Body of pancreas (tissue), 4 donors: ENCODE results near the gene SBK3. TPM values are rescaled to one million over a fixed set of nuclear protein-coding genes. Genes with fewer than 3 reads are reported as not detected.

Source experiments
- ATAC-seq: fragments of 150-250 bp; one replicate; pipeline ENCODE4 v1.9.1; 2016
- DNase-seq, 4 donors: peaks; one replicate each; pipeline ENCODE4 v3.0.0-alpha.2; 2019
- H3K27ac ChIP-seq, 4 donors: fragments of 200-600 bp; sonication (generic); 1 replicate in 3 of 4; 2 replicates in 1 of 4; pipeline versions ENCODE4 v1.5.1 to v1.6.1; 2016 to 2019; ENCODE audit warnings: mild to moderate bottlenecking in 1 of 4, mixed read lengths in 1 of 4, moderate library complexity in 1 of 4
- H3K27me3 ChIP-seq, 2 donors: fragments of 200-600 bp; sonication (generic); one replicate each; pipeline ENCODE4 v1.6.0; 2016; ENCODE audit warnings: mild to moderate bottlenecking in 1 of 2
- H3K36me3 ChIP-seq, 2 donors: fragments of 200-600 bp; sonication (generic); replicated peaks in 1 of 2; 2 replicates each; pipeline ENCODE4 v1.5.1; 2016; ENCODE audit warnings: low read depth in 2 of 2; ENCODE audit not compliant: insufficient read depth in 1 of 2
- H3K4me1 ChIP-seq: fragments of 200-600 bp; sonication (generic); one replicate; pipeline ENCODE4 v1.6.0; 2016
- H3K4me3 ChIP-seq, 2 donors: fragments of 200-600 bp; sonication (generic); 1 replicate in 1 of 2; 2 replicates in 1 of 2; pipeline ENCODE4 v1.5.1; 2016 to 2019
- H3K9me3 ChIP-seq, 3 donors: fragments of 200-600 bp; sonication (generic); 1 replicate in 2 of 3; 2 replicates in 1 of 3; pipeline ENCODE4 v1.5.1; 2016
- CTCF ChIP-seq, 7 experiments: fragments of 450-650 bp in 4 of 7; fragments of 200-600 bp in 3 of 7; sonication (generic) in 3 of 7; IDR thresholded peaks; one replicate each; pipeline ENCODE4 v1.5.1; 2016 to 2019; ENCODE audit warnings: antibody characterized with exemption in 7 of 7
- POLR2A ChIP-seq, 3 donors: fragments of 450-650 bp; IDR thresholded peaks; one replicate each; pipeline ENCODE4 v1.6.1; 2016; ENCODE audit warnings: antibody characterized with exemption in 3 of 3, mild to moderate bottlenecking in 2 of 3
- WGBS, 2 donors: methylation state at CpG; one replicate each; pipeline ENCODE4 v1.1.5; 2017; 5-methylcytosine and 5-hydroxymethylcytosine counted together
- intact Hi-C: fragments of 100-400 bp; cut with DNase I; formaldehyde crosslinking; loops from one replicate; pipeline ENCODE4 v1.15.1; 2023
- total RNA-seq, 2 donors: library from RNA; depleted of rRNA; stranded (reverse); fragments of >200 nt; gene quantifications; one replicate each; pipeline ENCODE4 v1.1.0, GENCODE V29; 2016

The SBK3 gene
- total RNA-seq, 2 donors from 2014 or later: not detected

- H3K36me3 ChIP-seq: no peaks in the 10 kb centered on the region
- H3K9me3 ChIP-seq: no peaks in the 10 kb centered on the region
- H3K4me1 ChIP-seq: no peaks in the 10 kb centered on the region
- intact Hi-C loops: no loop called here
- no peak overlapping the region for H3K27ac ChIP-seq
- ATAC-seq (no peak), DNase-seq (no peak)
- TF ChIP-seq CTCF (IDR thresholded peaks at IDR 0.05): no peak
- no peak for TF ChIP-seq POLR2A (IDR thresholded peaks at IDR 0.05)
- H3K27me3 ChIP-seq: no peaks in the 10 kb centered on the region
- H3K4me3 ChIP-seq: no peak overlapping the region
- 72 to 75% methylated on average over 21 to 33 of the region's 33 CpGs for WGBS, 2 donors
Measured at GRCh38 chr19:55539090-55539984, 6.0 kb downstream of the SBK3 start.

- Histone ChIP-seq H3K27ac (no peak overlapping the region), H3K36me3 (no peaks in the 10 kb centered on the region), H3K4me1 (no peaks in the 10 kb centered on the region), H3K27me3 (no peaks in the 10 kb centered on the region), H3K4me3 (no peak overlapping the region), H3K9me3 (no peaks in the 10 kb centered on the region)
- 82 to 83% methylated on average over 5 of the region's 5 CpGs for WGBS, 2 donors
- intact Hi-C loops: no loop called here
- no peak for DNase-seq
- TF ChIP-seq POLR2A (IDR thresholded peaks at IDR 0.05) (no peak), CTCF (IDR thresholded peaks at IDR 0.05) (no peak)
- no peak for ATAC-seq
Measured at GRCh38 chr19:55538132-55538531, 7.2 kb downstream of the SBK3 start.

DNA sequence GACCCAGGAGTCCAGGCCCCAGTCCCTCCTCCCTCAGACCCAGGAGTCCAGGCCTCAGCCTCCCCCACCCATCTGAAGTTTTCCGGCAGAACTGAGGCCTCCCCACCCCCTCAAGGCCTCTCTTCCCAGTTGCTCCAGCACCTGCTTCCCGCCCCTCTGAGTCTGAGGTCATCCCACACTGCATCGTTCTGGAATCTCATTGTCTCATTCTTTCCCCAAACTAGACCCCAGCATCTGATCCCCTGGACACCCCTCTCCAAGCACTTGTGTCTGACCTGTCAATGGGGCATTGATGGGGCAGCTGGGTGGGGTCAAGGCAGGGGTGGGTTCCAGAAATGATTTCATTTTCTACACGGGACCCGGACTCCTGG is 7.6 kb downstream of the SBK3 start:
- H3K9me3 ChIP-seq: no peaks in the 10 kb centered on the region
- TF ChIP-seq CTCF (IDR thresholded peaks at IDR 0.05) (no peak), POLR2A (IDR thresholded peaks at IDR 0.05) (no peak)
- H3K27ac ChIP-seq: no peak overlapping the region
- no peak for ATAC-seq
- no peak for DNase-seq
- H3K27me3 ChIP-seq: no peaks in the 10 kb centered on the region
- no peaks in the 10 kb centered on the region for H3K4me1 ChIP-seq
- 62 to 65% methylated on average over 5 of the region's 5 CpGs for WGBS, 2 donors
- H3K36me3 ChIP-seq: no peaks in the 10 kb centered on the region
- no peak overlapping the region for H3K4me3 ChIP-seq
- intact Hi-C loops: no loop called here

DNA sequence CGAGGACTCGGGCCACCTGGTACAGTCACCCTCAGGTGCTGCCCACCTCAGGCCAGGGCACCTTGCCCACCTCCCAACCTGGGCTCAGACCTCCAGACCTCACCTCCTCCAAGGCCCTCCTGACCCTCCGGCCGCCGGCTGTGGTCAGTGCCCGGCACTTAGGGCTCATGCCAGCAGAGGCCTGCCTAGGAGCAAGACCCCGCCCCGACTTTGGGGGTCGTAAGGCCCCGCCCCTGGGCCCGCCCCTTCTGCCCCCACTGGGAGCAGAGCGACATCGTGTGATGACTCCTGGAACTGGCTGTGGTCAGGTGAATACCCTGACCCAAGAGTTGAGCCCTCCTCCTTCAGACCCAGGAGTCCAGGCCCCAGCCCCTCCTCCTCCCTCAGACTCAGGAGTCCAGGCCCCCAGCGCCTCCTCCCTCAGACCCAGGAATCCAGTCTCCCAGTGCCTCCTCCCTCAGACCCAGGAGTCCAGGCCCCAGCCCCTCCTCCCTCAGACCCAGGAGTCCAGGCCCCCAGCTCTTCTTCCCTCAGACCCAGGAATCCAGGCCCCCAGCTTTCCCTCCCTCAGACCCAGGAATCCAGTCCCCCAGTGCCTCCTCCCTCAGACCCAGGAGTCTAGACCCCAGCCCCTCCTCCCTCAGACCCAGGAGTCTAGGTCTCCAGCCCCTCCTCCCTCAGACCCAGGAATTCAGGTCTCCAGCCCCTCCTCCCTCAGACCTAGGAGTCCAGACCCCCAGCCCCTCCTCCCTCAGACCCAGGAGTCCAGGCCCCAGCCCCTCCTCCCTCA is 8.2 kb downstream of the SBK3 start, which contains the start of gene SBK2:
TSS of gene SBK2 (minus strand) at position 183 of the 790 bp plus-strand sequence. CDS start 839 bp downstream, outside the sequence.
- H3K27me3 ChIP-seq: no peaks in the 10 kb centered on the region
- no peaks in the 10 kb centered on the region for H3K9me3 ChIP-seq
- DNase-seq (no peak), ATAC-seq (no peak)
- H3K4me1 ChIP-seq: no peaks in the 10 kb centered on the region
- no peak within 1 kb of the TSS for H3K4me3 ChIP-seq
- intact Hi-C loops: no loop called here
- no peak for TF ChIP-seq CTCF (IDR thresholded peaks at IDR 0.05)
- no peak for TF ChIP-seq POLR2A (IDR thresholded peaks at IDR 0.05)
- WGBS, 2 donors: 11 to 24% methylated on average over 1 to 9 of the region's 14 CpGs
- no peak within 1 kb of the TSS for H3K27ac ChIP-seq
- H3K36me3 ChIP-seq: no peaks in the 10 kb centered on the region
